Stimulated activated CD4-positive, alpha-beta T cell treated with anti-CD3 and anti-CD28 coated beads, Interleukin-2, amount 100 ng/mL, for 48 hours (primary cell): ENCODE results near the gene CDK14.
"Not testable (repeated sequence)": the region's sequence is repeated elsewhere in the genome, so short reads cannot be mapped to it uniquely, and the experiment has no call there.

ENCODE experiments used
- DNase-seq, 2 donors: peaks; one replicate each; pipeline ENCODE4 v3.0.0-alpha.2; 2020

The CDK14 gene

GRCh38 chr7:91135703-91136430, 539.7 kb downstream of the CDK14 start:
- DNase-seq = no peak

DNA sequence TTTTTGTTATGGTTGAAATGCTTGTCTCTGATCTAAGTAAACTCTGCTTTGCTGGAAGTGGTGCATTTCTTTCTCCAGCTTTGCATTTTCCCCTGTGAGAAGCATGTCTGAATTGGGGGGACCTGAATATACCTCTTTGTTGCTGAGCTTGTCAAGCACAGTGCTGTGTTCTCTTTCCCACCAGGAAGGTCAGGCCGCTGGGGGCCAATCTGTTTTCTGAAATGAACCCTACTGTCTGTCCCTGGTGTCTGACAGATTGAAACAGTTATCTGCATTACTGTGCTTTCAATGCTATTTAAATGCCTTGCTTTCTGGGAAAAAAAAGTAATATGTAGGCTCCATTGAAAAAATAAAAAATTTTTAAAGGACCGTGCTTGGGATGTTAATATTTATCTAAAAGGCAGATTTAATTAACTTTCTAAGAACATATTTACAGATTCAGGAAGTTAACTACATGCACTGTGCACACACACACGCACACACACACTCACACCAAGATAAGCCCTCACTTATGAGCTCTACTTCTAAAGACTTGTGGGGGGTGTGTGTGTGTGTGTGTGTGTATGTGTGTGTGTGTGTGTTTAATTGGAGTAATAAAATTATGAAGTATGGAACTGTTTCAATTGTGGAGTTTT, 541.1 kb downstream of the CDK14 start:
- no peak for DNase-seq

DNA sequence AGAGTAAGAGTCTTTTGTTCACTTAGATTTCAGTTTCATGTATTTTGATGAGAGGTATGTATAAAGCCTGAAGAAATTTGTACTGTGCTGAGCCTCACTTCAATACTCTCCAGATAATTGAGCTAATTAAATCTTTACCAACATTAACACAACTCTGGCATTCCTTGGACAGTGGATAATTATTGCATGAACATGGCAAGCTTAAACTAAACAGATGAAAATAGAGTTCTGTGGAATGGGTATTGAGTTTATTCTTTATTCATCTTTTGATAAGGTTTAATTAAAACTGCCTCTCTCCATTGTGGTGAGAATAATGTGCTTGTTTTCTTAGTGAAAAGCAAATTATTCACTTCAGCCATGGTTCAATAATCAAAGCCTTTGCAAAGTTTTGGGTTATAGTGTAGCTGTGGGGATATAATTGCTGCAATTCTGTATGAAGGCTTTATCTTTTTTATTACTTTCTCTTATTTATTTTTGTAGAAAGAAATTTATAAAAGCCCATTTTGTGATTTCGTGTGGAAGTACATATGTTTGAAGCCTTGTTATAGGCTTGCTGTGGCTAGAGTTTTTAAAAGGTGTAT, 541.8 kb downstream of the CDK14 start:
- DNase-seq = no peak

- DNase-seq = no peak
Observed at GRCh38 chr7:91140286-91140685, 544.2 kb downstream of the CDK14 start.

GRCh38 chr7:91140982-91141381, 544.9 kb downstream of the CDK14 start:
- no peak for DNase-seq

DNA sequence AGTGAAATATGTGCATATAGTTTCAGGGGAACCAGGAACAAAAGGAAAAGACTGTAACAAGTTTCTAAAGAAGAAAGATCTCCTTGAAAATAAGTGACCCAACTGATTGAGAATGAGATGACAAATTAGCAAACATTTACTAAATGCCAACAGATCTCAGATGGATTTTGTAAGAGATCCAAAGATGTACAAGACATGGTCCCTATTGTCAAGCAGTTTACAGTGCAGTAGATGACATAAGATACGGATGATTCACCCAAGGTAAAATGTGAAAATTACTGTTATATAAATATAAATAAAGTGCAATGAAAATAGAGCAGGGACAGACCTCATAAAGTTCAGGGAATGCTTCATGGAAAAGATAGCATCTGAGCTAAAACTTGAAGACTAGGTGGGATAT, 546.6 kb downstream of the CDK14 start:
- no peak for DNase-seq

DNA sequence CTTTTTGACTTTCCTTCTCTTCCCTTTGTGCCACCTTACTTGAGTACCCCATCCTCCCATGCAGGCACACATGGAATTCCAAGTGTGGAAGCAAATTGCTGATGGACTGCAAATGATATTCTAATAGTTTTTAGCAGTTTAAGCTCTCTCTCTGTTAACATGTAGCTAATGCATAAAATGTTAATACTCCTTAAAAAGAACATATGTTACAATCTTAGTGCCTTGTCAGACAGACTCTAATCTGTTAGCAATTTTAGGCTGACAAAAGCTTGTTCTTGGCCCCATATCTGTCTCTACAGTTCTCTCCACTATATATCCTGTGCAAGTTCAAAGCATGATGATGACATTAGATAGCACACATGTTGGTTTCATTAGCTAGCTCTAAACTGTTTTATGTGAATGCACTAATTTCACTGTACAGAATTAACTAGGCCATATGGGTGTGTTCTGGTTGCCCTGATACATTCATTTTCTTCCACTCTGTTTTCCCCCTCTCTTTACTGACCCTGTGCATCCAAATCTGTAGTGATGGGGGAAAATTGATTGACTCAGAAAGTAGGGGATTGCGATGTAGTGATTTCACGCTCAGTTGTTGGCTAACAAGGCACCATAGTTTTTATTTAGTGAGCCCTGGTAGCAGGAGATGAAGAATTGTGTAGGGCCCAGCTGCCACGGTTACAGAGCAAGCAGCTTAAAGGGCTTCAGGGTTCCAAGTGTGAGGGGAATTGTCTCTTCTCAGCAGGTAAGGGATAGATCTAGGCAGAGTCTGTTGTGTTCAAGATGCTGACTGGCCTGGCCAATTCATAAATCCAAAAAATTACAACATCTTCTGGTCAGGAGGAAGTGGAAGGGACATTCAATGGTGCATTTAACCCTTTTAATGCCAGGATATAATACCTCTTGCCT, 553.5 kb downstream of the CDK14 start:
- no peak for DNase-seq

DNA sequence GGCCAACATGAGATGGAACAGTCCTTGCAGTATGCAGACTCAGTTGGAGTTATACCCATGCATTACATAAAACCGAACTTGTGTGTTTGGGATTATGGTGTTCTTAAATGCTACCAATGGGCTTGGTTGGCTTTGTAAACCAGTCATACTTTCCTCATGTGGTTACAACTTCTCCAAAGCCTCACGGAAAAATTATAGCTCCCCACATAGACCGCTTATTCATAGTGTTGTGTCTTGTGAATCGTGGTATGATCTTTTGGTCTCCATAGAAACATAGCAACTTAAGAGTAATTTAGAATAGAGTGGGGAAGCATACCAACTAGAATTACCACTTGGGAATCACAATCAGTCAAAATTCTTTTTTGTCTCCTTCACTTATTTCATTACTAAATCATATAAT, 555.8 kb downstream of the CDK14 start:
- DNase-seq = no peak

GRCh38 chr7:91156316-91157185, 560.4 kb downstream of the CDK14 start:
- no peak for DNase-seq

DNA sequence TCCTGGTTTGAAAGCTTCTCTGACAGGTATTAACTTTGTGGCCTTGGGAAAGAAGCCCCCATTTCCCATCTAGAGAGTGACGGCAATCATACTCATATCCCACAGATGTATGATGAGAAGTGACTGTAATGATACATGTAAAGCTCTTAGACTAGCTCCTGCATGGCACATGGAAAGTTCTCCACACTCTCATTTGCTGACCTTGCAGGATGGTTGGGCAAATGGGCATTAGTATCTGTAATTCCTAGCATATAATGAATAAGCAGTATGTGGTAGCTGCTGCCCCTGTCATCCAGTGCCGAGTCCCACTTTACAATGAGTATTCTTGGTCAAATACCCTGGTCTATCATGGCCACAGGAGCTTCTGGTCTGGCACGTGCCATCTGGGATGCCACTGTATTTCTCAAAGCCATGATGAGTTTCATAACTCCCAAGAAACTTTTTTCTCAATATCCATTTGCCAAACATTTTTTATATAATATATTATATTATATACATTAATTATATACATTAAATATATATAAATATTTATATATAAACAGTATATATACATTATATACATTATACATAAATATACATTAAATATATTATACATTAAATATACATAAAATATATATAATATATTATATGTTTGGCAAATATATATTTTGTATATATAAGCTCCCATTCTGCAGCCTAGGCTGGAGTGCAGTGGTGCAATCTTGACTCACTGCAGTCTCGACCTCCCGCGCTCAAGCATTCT, 561.6 kb downstream of the CDK14 start:
- no peak for DNase-seq

DNA sequence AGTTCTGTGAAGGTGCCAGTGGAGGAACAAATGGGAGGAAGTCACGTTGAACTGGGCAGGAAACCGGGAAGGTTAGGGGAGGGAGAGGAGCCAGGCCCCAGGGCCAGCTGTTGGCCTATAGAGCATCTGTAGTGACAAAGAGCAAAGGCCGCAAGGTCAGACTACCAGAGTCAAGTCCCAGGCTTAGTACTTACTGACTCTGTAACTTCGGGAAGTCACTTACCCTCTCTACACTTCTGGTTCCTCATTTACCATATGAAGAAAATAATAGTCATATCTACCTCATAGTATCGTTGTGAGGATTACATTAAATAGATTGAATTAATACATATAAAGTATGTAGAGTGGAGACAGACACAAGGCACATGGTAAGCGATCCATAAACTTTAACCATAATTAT, 566.3 kb downstream of the CDK14 start:
- DNase-seq = no peak

- no peak for DNase-seq
Observed at GRCh38 chr7:91164506-91164905, 568.4 kb downstream of the CDK14 start.

DNA sequence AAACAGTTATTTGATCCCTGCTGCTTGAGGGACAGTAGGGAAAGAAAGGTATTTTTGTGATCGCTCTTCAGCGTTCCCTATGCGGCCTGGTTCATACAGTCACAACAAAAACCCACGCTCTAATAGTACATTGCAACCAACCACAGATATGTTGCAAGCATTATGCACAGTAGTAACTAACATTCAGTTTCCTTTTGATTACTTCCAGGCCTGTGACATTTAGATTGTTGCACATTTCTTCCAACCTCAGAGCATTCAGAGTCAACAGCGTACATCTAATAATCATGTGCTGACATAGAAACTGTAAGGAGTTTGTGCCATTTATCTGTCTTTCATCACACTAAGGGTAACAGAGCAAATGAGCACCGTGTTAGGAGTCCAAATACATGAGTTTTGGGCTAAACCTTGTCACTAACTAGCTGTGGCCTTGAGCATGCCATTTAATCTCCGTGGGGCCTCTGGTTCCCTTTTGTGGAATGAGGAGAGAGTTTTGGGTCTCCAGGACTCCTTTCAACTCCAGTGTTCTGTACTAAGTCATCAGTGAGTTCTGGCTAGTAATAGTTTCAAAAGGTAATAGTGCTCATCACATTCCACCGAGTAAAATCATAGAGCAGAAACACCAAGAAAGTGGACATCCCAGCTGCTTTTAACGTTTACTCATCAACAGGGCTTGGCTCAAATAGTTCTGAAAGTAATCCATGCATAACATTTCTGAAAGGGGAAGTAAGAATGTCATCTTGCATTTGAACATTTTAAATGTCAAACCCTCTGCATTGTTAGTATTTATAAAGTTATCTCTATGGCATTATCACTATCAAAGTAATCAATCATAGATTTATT, 569.1 kb downstream of the CDK14 start:
- no peak for DNase-seq

DNA sequence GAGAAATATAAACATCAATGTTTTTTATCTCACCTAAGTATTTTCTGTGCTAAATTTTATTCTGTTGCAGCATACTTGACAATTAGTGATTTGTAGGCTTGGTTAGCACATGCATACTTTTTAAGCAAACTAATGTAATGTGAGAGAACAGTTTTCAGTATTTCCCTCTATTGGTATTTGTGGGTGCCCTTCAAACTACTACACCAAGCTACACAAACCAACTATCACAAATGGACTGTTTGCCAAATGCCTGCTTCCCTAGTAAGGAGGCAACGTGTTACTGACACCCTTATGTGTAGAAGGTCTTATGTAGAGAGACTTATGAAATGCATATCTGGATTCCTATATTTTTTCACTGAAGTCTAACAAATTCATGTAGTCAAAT, 569.7 kb downstream of the CDK14 start:
- no peak for DNase-seq

GRCh38 chr7:91168871-91169829, 573.0 kb downstream of the CDK14 start:
- DNase-seq = no peak

DNA sequence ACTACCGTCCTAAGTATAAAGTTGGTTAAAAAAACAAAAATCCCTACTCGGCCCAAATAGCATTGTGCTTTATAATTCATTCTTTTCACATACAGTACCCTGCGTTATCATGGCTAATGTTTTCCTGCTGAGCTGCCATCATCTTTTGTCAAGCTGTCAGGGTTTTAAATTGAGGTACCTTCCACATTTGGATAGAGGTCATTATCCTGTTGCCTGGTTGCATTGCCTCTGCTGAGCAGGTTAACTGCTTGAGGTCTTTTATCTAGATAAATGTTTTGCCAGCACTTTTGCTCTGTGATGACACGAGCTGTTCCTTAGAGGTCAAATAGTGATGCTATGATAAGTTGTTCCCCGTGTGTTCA, 573.7 kb downstream of the CDK14 start:
- no peak for DNase-seq

GRCh38 chr7:91173265-91173664, 577.1 kb downstream of the CDK14 start:
- not testable (repeated sequence) for DNase-seq

DNA sequence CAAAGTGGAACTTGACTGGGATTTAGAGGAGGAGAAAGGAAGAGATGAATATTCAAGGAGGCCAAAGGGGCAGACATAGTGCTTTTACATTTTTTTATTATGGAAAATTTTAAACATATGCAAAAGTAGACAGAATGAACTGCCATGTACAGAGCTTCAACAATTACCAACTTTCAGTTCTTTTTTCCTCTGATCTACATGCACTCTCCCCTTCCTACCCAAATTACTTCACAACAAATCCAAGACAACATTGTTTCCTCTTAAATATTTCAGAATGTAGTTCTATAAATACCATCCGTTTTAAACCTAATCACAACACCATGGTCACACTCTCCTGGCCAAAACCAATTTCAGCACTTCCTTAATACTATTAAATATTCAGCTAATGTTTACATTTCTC, 584.6 kb downstream of the CDK14 start:
- DNase-seq = no peak

DNA sequence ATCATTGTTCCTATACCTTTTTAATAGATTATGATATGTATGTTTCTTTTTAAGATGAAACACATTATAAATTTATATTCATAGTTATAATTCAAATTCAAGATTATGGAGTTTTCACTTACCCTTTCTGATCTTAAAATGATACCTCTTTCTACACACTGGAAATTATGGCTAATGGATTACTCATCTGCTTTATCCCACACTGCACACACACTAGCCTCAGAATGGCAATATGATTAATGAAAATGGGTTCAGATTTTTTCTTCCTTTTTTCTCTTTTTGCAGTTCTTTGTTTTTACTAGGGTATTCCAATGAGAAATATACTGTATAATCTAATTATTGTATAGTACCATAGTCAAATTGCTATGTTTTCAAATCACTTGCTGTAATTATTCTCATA, 585.8 kb downstream of the CDK14 start:
- no peak for DNase-seq
